CD8-positive, alpha-beta memory T cell (primary cell): ENCODE measurements around the gene TSPAN31. TPM values are rescaled to one million over a fixed set of nuclear protein-coding genes. Genes with fewer than 3 reads are reported as not detected.

Experiments used
- CTCF ChIA-PET: fragments of 350-600 bp; sonication (Branson Sonifier 250); formaldehyde crosslinking; loops from one replicate; lab custom pipeline; 2021; ENCODE audit warnings: antibody characterized with exemption; lab: Charles Lee
- POLR2A ChIA-PET: fragments of 350-600 bp; sonication (Branson Sonifier 250); formaldehyde crosslinking; loops from one replicate; lab custom pipeline; 2021; ENCODE audit warnings: antibody characterized with exemption; lab: Charles Lee
- DNase-seq, 5 donors: peaks; one replicate each; pipeline versions ENCODE4 v3.0.0 to v3.0.0-alpha.2; 2020 to 2022; ENCODE audit warnings: mixed read lengths in 1 of 5
- H3K27ac ChIP-seq: one replicate; pipeline ENCODE4 v1.7.0; 2013; ENCODE audit warnings: low read depth, mild to moderate bottlenecking, low read length, moderate library complexity
- H3K27me3 ChIP-seq: 2 replicates; pipeline ENCODE4 v1.7.0; 2013; ENCODE audit warnings: low read length, mild to moderate bottlenecking; ENCODE audit not compliant: insufficient read depth, poor library complexity, severe bottlenecking
- H3K36me3 ChIP-seq: 2 replicates; pipeline ENCODE4 v1.7.0; 2013; ENCODE audit warnings: mild to moderate bottlenecking, low read length, moderate library complexity; ENCODE audit not compliant: insufficient read depth
- H3K4me1 ChIP-seq: 2 replicates; pipeline ENCODE4 v1.7.0; 2013; ENCODE audit warnings: mild to moderate bottlenecking, low read length, moderate library complexity; ENCODE audit not compliant: insufficient read depth
- H3K4me3 ChIP-seq: 2 replicates; pipeline ENCODE4 v1.7.0; 2013; ENCODE audit warnings: mild to moderate bottlenecking, low read length
- H3K9me3 ChIP-seq: 2 replicates; pipeline ENCODE4 v1.7.0; 2013; ENCODE audit warnings: mild to moderate bottlenecking, low read length
- H3K27ac Mint-ChIP-seq, 8 donors: one replicate each; pipeline ENCODE4 v1.8.0; 2020 to 2021; ENCODE audit warnings: mixed read lengths in 8 of 8, mild to moderate bottlenecking in 6 of 8, inconsistent platforms in 3 of 8, moderate library complexity in 3 of 8
- H3K27me3 Mint-ChIP-seq, 2 donors: one replicate each; pipeline ENCODE4 v1.8.0; 2020 to 2021; ENCODE audit warnings: mixed read lengths in 2 of 2, mild to moderate bottlenecking in 1 of 2, moderate library complexity in 1 of 2
- H3K36me3 Mint-ChIP-seq, 3 donors: one replicate each; pipeline ENCODE4 v1.8.0; 2020 to 2021; ENCODE audit warnings: mixed read lengths in 3 of 3, inconsistent platforms in 1 of 3, mild to moderate bottlenecking in 1 of 3
- H3K4me1 Mint-ChIP-seq, 3 donors: one replicate each; pipeline ENCODE4 v1.8.0; 2020 to 2021; ENCODE audit warnings: mixed read lengths in 3 of 3, inconsistent platforms in 1 of 3, mild to moderate bottlenecking in 1 of 3
- H3K4me3 Mint-ChIP-seq, 7 donors: one replicate each; pipeline ENCODE4 v1.8.0; 2020 to 2021; ENCODE audit warnings: mixed read lengths in 7 of 7, mild to moderate bottlenecking in 6 of 7, moderate library complexity in 4 of 7, inconsistent platforms in 2 of 7
- H3K9me3 Mint-ChIP-seq, 5 donors: one replicate each; pipeline ENCODE4 v1.8.0; 2020 to 2022; ENCODE audit warnings: mixed read lengths in 5 of 5, mild to moderate bottlenecking in 3 of 5, moderate library complexity in 2 of 5, inconsistent platforms in 1 of 5
- polyA plus RNA-seq: library from polyadenylated mRNA; unstranded; fragments of 300-500 nt; fragmentation: Illumina TruSeq; gene quantifications from one replicate; pipeline ENCODE4 v1.2.3, GENCODE V29; 2021
- total RNA-seq, 2 experiments: library from RNA; stranded (reverse); gene quantifications; one replicate each; pipeline ENCODE4 v1.2.3, GENCODE V29; 2021

TSPAN31 gene
- total and polyA plus RNA-seq, 3 experiments from 2014 or later: 12.0 to 46.9 (median 13.0) TPM

- Mint-ChIP-seq H3K27me3 (no peaks in the 10 kb centered on the region), H3K9me3 (no peaks in the 10 kb centered on the region), H3K4me3 (no peak overlapping the region), H3K4me1 (peaks cover 0 to 6% (median under 1%) of the 10 kb centered on the region in 3 donors), H3K27ac (no peak overlapping the region), H3K36me3 (peaks cover 4 to 80% (median 17%) of the 10 kb centered on the region in 3 donors)
- H3K4me3 ChIP-seq: no peak overlapping the region
- ChIA-PET CTCF (no interaction called here), POLR2A (no interaction called here)
- no peaks in the 10 kb centered on the region for H3K4me1 ChIP-seq
- DNase-seq: no peak
- H3K27ac ChIP-seq: no peak overlapping the region
- peaks cover 20% of the 10 kb centered on the region for H3K36me3 ChIP-seq
- H3K27me3 ChIP-seq: no peaks in the 10 kb centered on the region
- no peaks in the 10 kb centered on the region for H3K9me3 ChIP-seq
These were observed 50.5 kb downstream of the TSPAN31 start for GRCh38 chr12:57795354-57795753.

GRCh38 chr12:57796996-57797395 is 52.2 kb downstream of the TSPAN31 start:
- Mint-ChIP-seq H3K9me3 (no peaks in the 10 kb centered on the region), H3K36me3 (peaks cover 4 to 80% (median 14%) of the 10 kb centered on the region in 3 donors), H3K27ac (no peak overlapping the region), H3K4me1 (peaks cover 0 to 6% (median 0%) of the 10 kb centered on the region in 3 donors), H3K4me3 (no peak overlapping the region), H3K27me3 (no peaks in the 10 kb centered on the region)
- H3K4me1 ChIP-seq: no peaks in the 10 kb centered on the region
- DNase-seq: no peak
- H3K27ac ChIP-seq: no peak overlapping the region
- no peaks in the 10 kb centered on the region for H3K9me3 ChIP-seq
- no peaks in the 10 kb centered on the region for H3K27me3 ChIP-seq
- POLR2A ChIA-PET: no interaction called here
- no peak overlapping the region for H3K4me3 ChIP-seq
- peaks cover 28% of the 10 kb centered on the region for H3K36me3 ChIP-seq
- CTCF ChIA-PET: interaction anchor here (1.1 kb wide), 1 partner anchor 38 kb away, joined by 3 read pairs; no protein-coding TSS in a partner anchor

- peak overlapping the region in 4 of 8 donors; percentile 9 to 73 (median 32) for H3K27ac Mint-ChIP-seq
- no peak overlapping the region for H3K4me3 Mint-ChIP-seq
- no peaks in the 10 kb centered on the region for H3K4me1 ChIP-seq
- H3K36me3 Mint-ChIP-seq: peaks cover 1 to 78% (median 12%) of the 10 kb centered on the region in 3 donors
- ChIA-PET POLR2A (no interaction called here), CTCF (interaction anchor here (1.4 kb wide), 1 partner anchor 41 kb away, joined by 5 read pairs; no protein-coding TSS in a partner anchor)
- H3K9me3 Mint-ChIP-seq: no peaks in the 10 kb centered on the region
- no peaks in the 10 kb centered on the region for H3K27me3 ChIP-seq
- H3K36me3 ChIP-seq: peaks cover 30% of the 10 kb centered on the region
- no peak for DNase-seq
- H3K4me1 Mint-ChIP-seq: peaks cover 0 to 5% (median 0%) of the 10 kb centered on the region in 3 donors
- no peak overlapping the region for H3K27ac ChIP-seq
- no peaks in the 10 kb centered on the region for H3K9me3 ChIP-seq
- no peaks in the 10 kb centered on the region for H3K27me3 Mint-ChIP-seq
- H3K4me3 ChIP-seq: no peak overlapping the region
These were observed 53.1 kb downstream of the TSPAN31 start for GRCh38 chr12:57797933-57798332.

Other genes starting within 250 kb of the TSPAN31 start
- gene DDIT3, start 224.5 kb upstream of the TSPAN31 start, total RNA-seq: 10 to 100 TPM; 12.7 to 13.2 TPM
- gene DDIT3, start 224.5 kb upstream of the TSPAN31 start, polyA plus RNA-seq: 11.7 TPM
- 10 to 100 TPM; 49.0 to 54.7 TPM for gene MBD6, start 222.2 kb upstream of the TSPAN31 start, total RNA-seq
- gene MBD6, start 222.2 kb upstream of the TSPAN31 start, polyA plus RNA-seq: 4.2 TPM
- 10 to 100 TPM; 98.7 to 99.3 TPM for gene DCTN2, start 197.8 kb upstream of the TSPAN31 start, total RNA-seq
- gene DCTN2, start 197.8 kb upstream of the TSPAN31 start, polyA plus RNA-seq: 80.8 TPM
- gene KIF5A, start 195.0 kb upstream of the TSPAN31 start, total RNA-seq: 1 to 10 TPM; 1.8 to 2.1 TPM
- 0.12 TPM for gene KIF5A, start 195.0 kb upstream of the TSPAN31 start, polyA plus RNA-seq
- 10 to 100 TPM; 24.7 to 29.7 TPM for gene PIP4K2C, start 153.8 kb upstream of the TSPAN31 start, total RNA-seq
- 40.6 TPM for gene PIP4K2C, start 153.8 kb upstream of the TSPAN31 start, polyA plus RNA-seq
- 10 to 100 TPM; 16.7 to 18.3 TPM for gene DTX3, start 140.2 kb upstream of the TSPAN31 start, total RNA-seq
- 7.2 TPM for gene DTX3, start 140.2 kb upstream of the TSPAN31 start, polyA plus RNA-seq
- 1 to 10 TPM; 1.4 to 1.9 TPM for gene ARHGEF25, start 133.6 kb upstream of the TSPAN31 start, total RNA-seq
- gene ARHGEF25, start 133.6 kb upstream of the TSPAN31 start, polyA plus RNA-seq: not detected
- gene B4GALNT1, start 111.8 kb upstream of the TSPAN31 start, total RNA-seq: 1 to 10 TPM; 2.9 to 4.1 TPM
- gene B4GALNT1, start 111.8 kb upstream of the TSPAN31 start, polyA plus RNA-seq: not detected
- 100 to 1,000 TPM in 1 of 2 experiments, 10 to 100 TPM in 1; 96.8 to 103 TPM for gene OS9, start 50.9 kb upstream of the TSPAN31 start, total RNA-seq
- gene OS9, start 50.9 kb upstream of the TSPAN31 start, polyA plus RNA-seq: 86.9 TPM
- 10 to 100 TPM; 29.9 to 31.7 TPM for gene AGAP2, start 6.3 kb upstream of the TSPAN31 start, total RNA-seq
- gene AGAP2, start 6.3 kb upstream of the TSPAN31 start, polyA plus RNA-seq: 6.4 TPM
- gene CDK4, start 7.3 kb downstream of the TSPAN31 start, total RNA-seq: 100 to 1,000 TPM; 268 to 304 TPM
- 76.0 TPM for gene CDK4, start 7.3 kb downstream of the TSPAN31 start, polyA plus RNA-seq
- gene MARCHF9, start 10.1 kb downstream of the TSPAN31 start, total RNA-seq: 10 to 100 TPM; 26.3 to 27.2 TPM
- gene MARCHF9, start 10.1 kb downstream of the TSPAN31 start, polyA plus RNA-seq: 5.7 TPM
- gene CYP27B1, start 22.0 kb downstream of the TSPAN31 start, total RNA-seq: 1 to 10 TPM; 7.2 to 7.4 TPM
- 0.52 TPM for gene CYP27B1, start 22.0 kb downstream of the TSPAN31 start, polyA plus RNA-seq
- gene METTL1, start 27.1 kb downstream of the TSPAN31 start, total RNA-seq: 10 to 100 TPM; 69.8 to 74.2 TPM
- gene METTL1, start 27.1 kb downstream of the TSPAN31 start, polyA plus RNA-seq: 18.6 TPM
- gene EEF1AKMT3, start 27.6 kb downstream of the TSPAN31 start, total RNA-seq: 1 to 10 TPM; 3.5 to 3.9 TPM
- gene EEF1AKMT3, start 27.6 kb downstream of the TSPAN31 start, polyA plus RNA-seq: 3.3 TPM
- gene TSFM, start 37.7 kb downstream of the TSPAN31 start, total RNA-seq: 10 to 100 TPM; 64.0 to 69.0 TPM
- gene TSFM, start 37.7 kb downstream of the TSPAN31 start, polyA plus RNA-seq: 32.6 TPM
- gene AVIL, start 73.7 kb downstream of the TSPAN31 start, total RNA-seq: 1 to 10 TPM; 2.3 to 2.5 TPM
- 0.40 TPM for gene AVIL, start 73.7 kb downstream of the TSPAN31 start, polyA plus RNA-seq
- gene CTDSP2, start 101.7 kb downstream of the TSPAN31 start, total RNA-seq: 10 to 100 TPM; 72.8 to 76.4 TPM
- gene CTDSP2, start 101.7 kb downstream of the TSPAN31 start, polyA plus RNA-seq: 55.0 TPM
- gene ATP23, start 196.5 kb downstream of the TSPAN31 start, total RNA-seq: 10 to 100 TPM; 10.1 to 11.8 TPM
- gene ATP23, start 196.5 kb downstream of the TSPAN31 start, polyA plus RNA-seq: 22.0 TPM